ENCODE data around the gene TNFRSF13B.

DNA sequence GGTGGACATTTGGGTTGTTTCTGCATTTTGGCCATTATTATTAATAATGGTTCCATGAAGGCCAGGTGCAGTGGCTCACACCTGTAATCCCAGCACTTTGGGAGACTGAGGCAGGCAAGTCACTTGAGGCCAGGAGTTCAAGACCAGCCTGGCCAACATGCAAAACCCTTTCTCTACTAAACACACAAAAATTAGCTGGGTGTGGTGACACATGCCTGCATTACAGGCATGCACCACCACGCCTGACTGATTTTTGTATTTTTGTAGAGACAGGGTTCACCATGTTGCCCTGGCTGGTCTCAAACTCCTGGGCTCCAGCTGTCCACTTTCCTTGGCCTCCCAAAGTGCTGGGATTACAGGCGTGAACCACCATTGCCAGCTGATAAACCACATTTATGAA is 58.5 kb downstream of the TNFRSF13B start:
- TF ChIP-seq, protein P1, sequence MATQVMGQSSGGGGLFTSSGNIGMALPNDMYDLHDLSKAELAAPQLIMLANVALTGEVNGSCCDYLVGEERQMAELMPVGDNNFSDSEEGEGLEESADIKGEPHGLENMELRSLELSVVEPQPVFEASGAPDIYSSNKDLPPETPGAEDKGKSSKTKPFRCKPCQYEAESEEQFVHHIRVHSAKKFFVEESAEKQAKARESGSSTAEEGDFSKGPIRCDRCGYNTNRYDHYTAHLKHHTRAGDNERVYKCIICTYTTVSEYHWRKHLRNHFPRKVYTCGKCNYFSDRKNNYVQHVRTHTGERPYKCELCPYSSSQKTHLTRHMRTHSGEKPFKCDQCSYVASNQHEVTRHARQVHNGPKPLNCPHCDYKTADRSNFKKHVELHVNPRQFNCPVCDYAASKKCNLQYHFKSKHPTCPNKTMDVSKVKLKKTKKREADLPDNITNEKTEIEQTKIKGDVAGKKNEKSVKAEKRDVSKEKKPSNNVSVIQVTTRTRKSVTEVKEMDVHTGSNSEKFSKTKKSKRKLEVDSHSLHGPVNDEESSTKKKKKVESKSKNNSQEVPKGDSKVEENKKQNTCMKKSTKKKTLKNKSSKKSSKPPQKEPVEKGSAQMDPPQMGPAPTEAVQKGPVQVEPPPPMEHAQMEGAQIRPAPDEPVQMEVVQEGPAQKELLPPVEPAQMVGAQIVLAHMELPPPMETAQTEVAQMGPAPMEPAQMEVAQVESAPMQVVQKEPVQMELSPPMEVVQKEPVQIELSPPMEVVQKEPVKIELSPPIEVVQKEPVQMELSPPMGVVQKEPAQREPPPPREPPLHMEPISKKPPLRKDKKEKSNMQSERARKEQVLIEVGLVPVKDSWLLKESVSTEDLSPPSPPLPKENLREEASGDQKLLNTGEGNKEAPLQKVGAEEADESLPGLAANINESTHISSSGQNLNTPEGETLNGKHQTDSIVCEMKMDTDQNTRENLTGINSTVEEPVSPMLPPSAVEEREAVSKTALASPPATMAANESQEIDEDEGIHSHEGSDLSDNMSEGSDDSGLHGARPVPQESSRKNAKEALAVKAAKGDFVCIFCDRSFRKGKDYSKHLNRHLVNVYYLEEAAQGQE (IDR thresholded peaks at IDR 0.05; ENCODE audit: low read depth), result no peak
- TF ChIP-seq CREB1 (IDR thresholded peaks at IDR 0.05; ENCODE audit: low read depth), result no peak
- no peak for TF ChIP-seq RAD21 (IDR thresholded peaks at IDR 0.05; ENCODE audit: low read depth)
- TF ChIP-seq YY1 (IDR thresholded peaks at IDR 0.05; ENCODE audit: low read depth), result no peak
- no peak for TF ChIP-seq TEAD4 (IDR thresholded peaks at IDR 0.05)
- TF ChIP-seq EP300 (IDR thresholded peaks at IDR 0.05; ENCODE audit: borderline replicate concordance), result no peak
- TF ChIP-seq EGR1 (IDR thresholded peaks at IDR 0.05), result no peak

All from Ishikawa (cell line).